ENCODE results near the gene CST11.

The CST11 gene

GRCh38 chr20:23403751-23404150 is 48.9 kb downstream of the CST11 start:
- Histone ChIP-seq H3K9me3 (ENCODE audit: control insufficient read depth, insufficient read depth, low read length) (no peaks in the 10 kb centered on the region), H3K4me1 (ENCODE audit: control insufficient read depth, insufficient read depth, low read length) (no peaks in the 10 kb centered on the region), H3K9ac (ENCODE audit: low read depth, low read length) (no peak overlapping the region), H3K27me3 (ENCODE audit: control insufficient read depth, insufficient read depth, low read length) (no peaks in the 10 kb centered on the region), H3K4me3 (ENCODE audit: low read depth, low read length) (no peak overlapping the region), H3K36me3 (ENCODE audit: control insufficient read depth, insufficient read depth, low read length) (no peaks in the 10 kb centered on the region)

- Histone ChIP-seq H3K4me3 (ENCODE audit: low read depth, low read length) (no peak overlapping the region), H3K4me1 (ENCODE audit: control insufficient read depth, insufficient read depth, low read length) (no peaks in the 10 kb centered on the region), H3K9me3 (ENCODE audit: control insufficient read depth, insufficient read depth, low read length) (no peaks in the 10 kb centered on the region), H3K9ac (ENCODE audit: low read depth, low read length) (no peak overlapping the region), H3K27me3 (ENCODE audit: control insufficient read depth, insufficient read depth, low read length) (no peaks in the 10 kb centered on the region), H3K36me3 (ENCODE audit: control insufficient read depth, insufficient read depth, low read length) (no peaks in the 10 kb centered on the region)
Observed at GRCh38 chr20:23401051-23401450, 51.6 kb downstream of the CST11 start.
